ENCODE measurements around the gene DENND10.

DENND10 gene

DNA sequence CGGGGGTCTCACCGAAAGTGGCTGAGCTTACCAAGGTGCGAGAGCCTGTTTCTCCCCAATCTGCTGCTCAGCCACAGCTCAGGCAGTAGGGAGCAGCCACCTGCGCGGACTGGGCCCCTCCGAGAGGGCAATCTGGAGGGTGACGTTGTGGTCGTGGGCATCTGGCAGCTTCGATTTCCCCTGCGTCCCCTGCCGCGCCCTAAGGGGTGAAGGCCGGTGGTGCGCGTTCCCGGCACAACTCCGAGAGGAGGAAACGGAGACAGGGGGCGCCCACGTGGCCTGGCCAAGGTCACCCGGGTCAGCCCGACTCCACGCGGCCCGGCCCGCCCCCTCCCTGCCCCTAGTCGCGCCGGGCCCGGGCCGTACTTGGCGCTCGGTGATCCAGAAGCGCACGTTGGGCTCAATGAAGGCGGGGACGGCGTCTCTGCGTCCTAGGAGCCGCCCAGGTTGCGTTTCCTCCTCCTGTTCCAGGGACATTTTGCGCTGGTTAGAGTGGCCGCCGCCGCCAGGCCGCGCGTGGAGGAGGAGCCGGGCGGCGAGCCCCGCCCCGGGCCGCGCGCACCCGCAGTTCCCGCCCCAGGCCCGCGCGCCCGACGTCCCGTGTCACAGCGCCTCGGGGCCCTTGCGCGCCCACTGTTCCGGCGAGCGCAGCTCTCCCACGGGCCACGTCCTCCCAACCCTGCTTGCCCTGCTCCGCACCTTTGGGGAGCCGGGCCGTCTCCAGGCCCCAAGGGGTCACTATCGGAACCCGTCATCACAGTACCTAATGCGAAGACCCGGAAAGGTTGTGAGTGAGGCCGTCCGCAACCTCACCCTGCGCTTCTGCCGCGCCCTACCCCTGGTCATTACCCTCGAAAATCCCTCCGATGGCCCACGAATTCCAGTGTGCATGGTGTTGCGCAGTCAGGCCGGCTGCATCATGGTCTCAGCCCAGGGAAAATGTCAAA lies 61.5 kb downstream of the DENND10 start, which contains the start of gene SFXN4:
SFXN4 (minus strand) TSS at position 544 of the 947 bp plus-strand sequence; CDS start at position 477, 67 bp downstream.
- Histone ChIP-seq H2AFZ (ENCODE audit: low read depth, low read length) (peak within 1 kb of the TSS; percentile 92), H3K36me3 (replicated peaks; ENCODE audit: low read depth, low read length) (peaks cover 9% of the 10 kb centered on the region), H3K4me3 (ENCODE audit: low read length) (peak within 1 kb of the TSS; percentile 99), H4K20me1 (ENCODE audit: insufficient read depth, low read length) (no peaks in the 10 kb centered on the region), H3K4me2 (ENCODE audit: low read length) (peak within 1 kb of the TSS; percentile 95), H3K9ac (ENCODE audit: low read length) (peak within 1 kb of the TSS; percentile 81), H3K4me1 (ENCODE audit: low read length) (peaks cover 12% of the 10 kb centered on the region), H3K27me3 (ENCODE audit: low read depth, low read length) (no peaks in the 10 kb centered on the region), H3K79me2 (ENCODE audit: low read length) (peaks cover 13% of the 10 kb centered on the region), H3K27ac (ENCODE audit: low read length) (peak within 1 kb of the TSS; percentile 59), H3K9me3 (ENCODE audit: insufficient read depth, low read length) (no peaks in the 10 kb centered on the region)
- TF ChIP-seq EZH2phosphoT487 (IDR thresholded peaks at IDR 0.05; ENCODE audit: low read depth): no peak
- TF ChIP-seq, protein P1, sequence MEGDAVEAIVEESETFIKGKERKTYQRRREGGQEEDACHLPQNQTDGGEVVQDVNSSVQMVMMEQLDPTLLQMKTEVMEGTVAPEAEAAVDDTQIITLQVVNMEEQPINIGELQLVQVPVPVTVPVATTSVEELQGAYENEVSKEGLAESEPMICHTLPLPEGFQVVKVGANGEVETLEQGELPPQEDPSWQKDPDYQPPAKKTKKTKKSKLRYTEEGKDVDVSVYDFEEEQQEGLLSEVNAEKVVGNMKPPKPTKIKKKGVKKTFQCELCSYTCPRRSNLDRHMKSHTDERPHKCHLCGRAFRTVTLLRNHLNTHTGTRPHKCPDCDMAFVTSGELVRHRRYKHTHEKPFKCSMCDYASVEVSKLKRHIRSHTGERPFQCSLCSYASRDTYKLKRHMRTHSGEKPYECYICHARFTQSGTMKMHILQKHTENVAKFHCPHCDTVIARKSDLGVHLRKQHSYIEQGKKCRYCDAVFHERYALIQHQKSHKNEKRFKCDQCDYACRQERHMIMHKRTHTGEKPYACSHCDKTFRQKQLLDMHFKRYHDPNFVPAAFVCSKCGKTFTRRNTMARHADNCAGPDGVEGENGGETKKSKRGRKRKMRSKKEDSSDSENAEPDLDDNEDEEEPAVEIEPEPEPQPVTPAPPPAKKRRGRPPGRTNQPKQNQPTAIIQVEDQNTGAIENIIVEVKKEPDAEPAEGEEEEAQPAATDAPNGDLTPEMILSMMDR (IDR thresholded peaks at IDR 0.05; ENCODE audit: low read depth, low read length): no peak

DNA sequence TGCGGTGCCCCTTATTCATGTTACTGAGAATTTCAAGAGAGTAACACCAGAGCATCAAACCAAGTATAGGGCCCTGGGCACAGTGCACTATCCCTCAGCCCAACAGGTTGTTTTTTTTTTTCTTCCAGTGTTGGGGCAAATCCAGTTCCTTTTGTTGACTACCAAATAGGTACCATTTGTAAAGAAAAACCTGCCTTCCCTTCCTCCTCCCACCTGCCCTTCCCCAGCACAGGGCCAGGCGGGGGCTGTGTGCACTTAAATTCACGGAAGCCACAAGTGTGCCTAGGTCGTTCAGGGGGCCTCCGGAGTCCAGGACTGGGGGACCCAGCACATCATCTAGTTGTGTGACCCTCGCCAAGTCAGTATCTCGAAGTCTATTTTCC lies 62.2 kb downstream of the DENND10 start:
- peak overlapping the region; percentile 45 for H3K27ac ChIP-seq (ENCODE audit: low read length)
- no peaks in the 10 kb centered on the region for H3K9me3 ChIP-seq (ENCODE audit: insufficient read depth, low read length)
- peaks cover 9% of the 10 kb centered on the region for H3K36me3 ChIP-seq (replicated peaks; ENCODE audit: low read depth, low read length)
- H3K4me2 ChIP-seq (ENCODE audit: low read length): peak overlapping the region; percentile 95
- H3K4me1 ChIP-seq (ENCODE audit: low read length): peaks cover 12% of the 10 kb centered on the region
- H3K79me2 ChIP-seq (ENCODE audit: low read length): peaks cover 13% of the 10 kb centered on the region
- no peak for TF ChIP-seq EZH2phosphoT487 (IDR thresholded peaks at IDR 0.05; ENCODE audit: low read depth)
- TF ChIP-seq, protein P1 (IDR thresholded peaks at IDR 0.05; ENCODE audit: low read depth, low read length): no peak
- H3K4me3 ChIP-seq (ENCODE audit: low read length): peak overlapping the region; percentile 99
- peak overlapping the region; percentile 75 for H2AFZ ChIP-seq (ENCODE audit: low read depth, low read length)
- H3K27me3 ChIP-seq (ENCODE audit: low read depth, low read length): no peaks in the 10 kb centered on the region
- no peaks in the 10 kb centered on the region for H4K20me1 ChIP-seq (ENCODE audit: insufficient read depth, low read length)
- H3K9ac ChIP-seq (ENCODE audit: low read length): peak overlapping the region; percentile 81

DNA sequence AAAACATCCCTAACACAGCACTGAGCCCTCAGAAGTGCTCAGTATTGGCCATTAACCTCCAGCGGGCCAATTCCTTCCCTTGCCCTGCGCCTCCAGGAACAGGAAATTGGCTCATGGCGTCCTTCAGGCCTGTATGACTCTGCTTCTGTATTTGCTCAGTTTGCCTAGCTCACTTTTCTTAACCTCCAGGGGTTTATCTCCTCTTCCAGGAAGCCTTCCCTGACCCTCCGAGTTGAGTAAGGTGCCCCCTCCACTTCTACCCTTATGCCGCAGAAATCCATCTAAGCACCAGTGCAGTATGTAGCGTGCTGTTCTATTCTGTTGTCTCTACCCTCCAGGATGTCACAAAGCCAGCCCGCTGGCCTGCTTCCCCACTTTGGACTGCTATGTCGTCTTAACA lies 62.7 kb downstream of the DENND10 start:
- H4K20me1 ChIP-seq (ENCODE audit: insufficient read depth, low read length): no peaks in the 10 kb centered on the region
- H3K4me3 ChIP-seq (ENCODE audit: low read length): no peak overlapping the region
- no peak overlapping the region for H2AFZ ChIP-seq (ENCODE audit: low read depth, low read length)
- no peaks in the 10 kb centered on the region for H3K27me3 ChIP-seq (ENCODE audit: low read depth, low read length)
- no peak for TF ChIP-seq EZH2phosphoT487 (IDR thresholded peaks at IDR 0.05; ENCODE audit: low read depth)
- TF ChIP-seq, protein P1 (IDR thresholded peaks at IDR 0.05; ENCODE audit: low read depth, low read length): no peak
- H3K4me2 ChIP-seq (ENCODE audit: low read length): no peak overlapping the region
- H3K9ac ChIP-seq (ENCODE audit: low read length): no peak overlapping the region
- peaks cover 13% of the 10 kb centered on the region for H3K36me3 ChIP-seq (replicated peaks; ENCODE audit: low read depth, low read length)
- no peaks in the 10 kb centered on the region for H3K9me3 ChIP-seq (ENCODE audit: insufficient read depth, low read length)
- peaks cover 13% of the 10 kb centered on the region for H3K79me2 ChIP-seq (ENCODE audit: low read length)
- H3K4me1 ChIP-seq (ENCODE audit: low read length): peaks cover 12% of the 10 kb centered on the region
- H3K27ac ChIP-seq (ENCODE audit: low read length): no peak overlapping the region

- no peak overlapping the region for H3K4me2 ChIP-seq (ENCODE audit: low read length)
- no peak overlapping the region for H3K4me3 ChIP-seq (ENCODE audit: low read length)
- peaks cover 12% of the 10 kb centered on the region for H3K4me1 ChIP-seq (ENCODE audit: low read length)
- no peaks in the 10 kb centered on the region for H4K20me1 ChIP-seq (ENCODE audit: insufficient read depth, low read length)
- TF ChIP-seq, protein P1 (IDR thresholded peaks at IDR 0.05; ENCODE audit: low read depth, low read length): no peak
- no peak for TF ChIP-seq EZH2phosphoT487 (IDR thresholded peaks at IDR 0.05; ENCODE audit: low read depth)
- no peak overlapping the region for H2AFZ ChIP-seq (ENCODE audit: low read depth, low read length)
- no peaks in the 10 kb centered on the region for H3K27me3 ChIP-seq (ENCODE audit: low read depth, low read length)
- no peak overlapping the region for H3K27ac ChIP-seq (ENCODE audit: low read length)
- H3K79me2 ChIP-seq (ENCODE audit: low read length): peaks cover 13% of the 10 kb centered on the region
- H3K9ac ChIP-seq (ENCODE audit: low read length): no peak overlapping the region
- H3K9me3 ChIP-seq (ENCODE audit: insufficient read depth, low read length): no peaks in the 10 kb centered on the region
- peaks cover 15% of the 10 kb centered on the region for H3K36me3 ChIP-seq (replicated peaks; ENCODE audit: low read depth, low read length)
These were observed 63.1 kb downstream of the DENND10 start for GRCh38 chr10:119167041-119167440.
